Stomach (tissue), 9 donors: ENCODE results near the gene FNDC1. TPM values are rescaled to one million over a fixed set of nuclear protein-coding genes. Genes with fewer than 3 reads are reported as not detected.
"Not testable (repeated sequence)": the region's sequence is repeated elsewhere in the genome, so short reads cannot be mapped to it uniquely, and the experiment has no call there.

Experiments used
- DNase-seq, 2 donors: peaks; one replicate each; pipeline versions ENCODE4 v3.0.0 to v3.0.0-alpha.2; 2013 to 2019
- H3K27ac ChIP-seq, 5 donors: fragments of 200-600 bp in 4 of 5; sonication (generic) in 4 of 5; one replicate each; pipeline ENCODE4 v1.5.1; 2013 to 2019; ENCODE audit warnings: mild to moderate bottlenecking in 1 of 5, moderate library complexity in 1 of 5
- H3K27me3 ChIP-seq, 3 donors: fragments of 200-600 bp; sonication (generic); one replicate each; pipeline ENCODE4 v1.5.1; 2017 to 2019; ENCODE audit warnings: mixed run types in 1 of 3
- H3K36me3 ChIP-seq, 4 donors: fragments of 200-600 bp; sonication (generic); 1 replicate in 3 of 4; 2 replicates in 1 of 4; pipeline ENCODE4 v1.5.1; 2016 to 2019
- H3K4me1 ChIP-seq, 4 donors: fragments of 200-600 bp; sonication (generic); one replicate each; pipeline ENCODE4 v1.5.1; 2016 to 2019
- H3K4me3 ChIP-seq, 4 donors: fragments of 200-600 bp; sonication (generic) in 3 of 4; one replicate each; pipeline ENCODE4 v1.5.1; 2016 to 2019; ENCODE audit warnings: mild to moderate bottlenecking in 1 of 4
- H3K9me3 ChIP-seq, 4 donors: fragments of 200-600 bp; sonication (generic); one replicate each; pipeline ENCODE4 v1.5.1; 2016 to 2019
- CTCF ChIP-seq, 7 experiments: fragments of 450-650 bp in 4 of 7; fragments of 200-600 bp in 3 of 7; sonication (generic) in 3 of 7; IDR thresholded peaks; one replicate each; pipeline ENCODE4 v1.5.1; 2016 to 2019; ENCODE audit warnings: antibody characterized with exemption in 7 of 7, control low read depth in 2 of 7, mild to moderate bottlenecking in 1 of 7
- EP300 ChIP-seq: sonication (generic); formaldehyde crosslinking; IDR thresholded peaks from one replicate; pipeline ENCODE4 v1.6.1; 2017; ENCODE audit warnings: antibody characterized with exemption
- POLR2A ChIP-seq, 4 donors: fragments of 450-650 bp; IDR thresholded peaks; one replicate each; pipeline ENCODE4 v1.6.1; 2016; ENCODE audit warnings: antibody characterized with exemption in 4 of 4, control low read depth in 2 of 4, mild to moderate bottlenecking in 1 of 4, moderate library complexity in 1 of 4
- POLR2AphosphoS5 ChIP-seq, 3 donors: sonication (generic); formaldehyde crosslinking; IDR thresholded peaks; one replicate each; pipeline ENCODE4 v1.6.1; 2016; ENCODE audit warnings: antibody characterized with exemption in 3 of 3
- WGBS, 5 donors: extraction: QIAGEN DNeasy Blood & Tissue Kit in 3 of 5; methylation state at CpG; one replicate each; pipeline versions ENCODE4 v1.1.5 to v1.1.7; 2013 to 2018; 5-methylcytosine and 5-hydroxymethylcytosine counted together
- intact Hi-C: fragments of 100-400 bp; cut with DNase I; formaldehyde crosslinking; loops from one replicate; pipeline ENCODE4 v1.15.1; 2023; ENCODE audit warnings: low total_unique reads
- polyA plus RNA-seq, 3 donors: library from polyadenylated mRNA; stranded (reverse); fragments of 200-250 nt; gene quantifications; one replicate each; pipeline ENCODE4 v1.2.3, GENCODE V29; 2013
- total RNA-seq, 5 donors: library from RNA; depleted of rRNA; stranded (reverse); fragments of >200 nt; gene quantifications; one replicate each; pipeline versions ENCODE4 v1.1.0 to v1.2.3, GENCODE V29; 2014 to 2016
- donor health status: healthy with polysubstance abuse.
- donor health status: Bipolar disorder and iron deficiency.
- donor health status: healthy.

Gene FNDC1
- total and polyA plus RNA-seq, 8 donors, result 0.06 to 11.0 (median 0.43) TPM; not detected in 3

DNA sequence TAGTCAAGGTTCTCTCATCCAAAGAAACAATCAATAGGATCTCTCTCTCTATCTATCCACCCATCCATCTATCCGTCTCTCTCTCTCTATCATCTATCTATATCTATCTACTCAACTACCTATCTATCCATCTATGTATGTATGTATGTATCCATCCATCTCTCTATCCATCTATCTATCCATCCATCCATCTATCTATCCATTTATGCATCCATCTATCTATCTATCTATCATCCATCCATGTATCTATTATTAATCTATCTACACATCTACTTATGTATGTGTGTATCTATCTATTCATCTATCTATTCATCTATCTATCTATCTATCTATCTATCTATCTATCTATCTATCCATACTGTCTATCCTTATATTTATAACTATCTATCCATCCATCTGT lies 99.3 kb downstream of the FNDC1 start:
- no peaks in the 10 kb centered on the region for H3K9me3 ChIP-seq
- no peak for DNase-seq
- no peak overlapping the region for H3K27ac ChIP-seq
- no peak overlapping the region for H3K4me3 ChIP-seq
- TF ChIP-seq POLR2A (IDR thresholded peaks at IDR 0.05), result no peak
- TF ChIP-seq CTCF (IDR thresholded peaks at IDR 0.05), result no peak
- no peak for TF ChIP-seq POLR2AphosphoS5 (IDR thresholded peaks at IDR 0.05)
- TF ChIP-seq EP300, result no peak
- H3K4me1 ChIP-seq, result no peaks in the 10 kb centered on the region
- H3K36me3 ChIP-seq, result no peaks in the 10 kb centered on the region
- intact Hi-C loops, result no loop called here
- WGBS, 5 donors, result 85 to 94% (median 89%) methylated on average over 1 of the region's 1 CpG
- no peaks in the 10 kb centered on the region for H3K27me3 ChIP-seq

- Histone ChIP-seq H3K4me3 (no peak overlapping the region), H3K27me3 (no peaks in the 10 kb centered on the region), H3K36me3 (no peaks in the 10 kb centered on the region), H3K9me3 (no peaks in the 10 kb centered on the region), H3K27ac (no peak overlapping the region), H3K4me1 (no peaks in the 10 kb centered on the region)
- no peak for TF ChIP-seq EP300
- no peak for TF ChIP-seq POLR2AphosphoS5 (IDR thresholded peaks at IDR 0.05)
- no peak for TF ChIP-seq POLR2A (IDR thresholded peaks at IDR 0.05)
- TF ChIP-seq CTCF (IDR thresholded peaks at IDR 0.05), result no peak
- intact Hi-C loops, result no loop called here
- DNase-seq, result no peak
- 77 to 90% (median 81%) methylated on average over 10 of the region's 10 CpGs for WGBS, 5 donors
Measured at GRCh38 chr6:159271257-159271656, 102.1 kb downstream of the FNDC1 start.

DNA sequence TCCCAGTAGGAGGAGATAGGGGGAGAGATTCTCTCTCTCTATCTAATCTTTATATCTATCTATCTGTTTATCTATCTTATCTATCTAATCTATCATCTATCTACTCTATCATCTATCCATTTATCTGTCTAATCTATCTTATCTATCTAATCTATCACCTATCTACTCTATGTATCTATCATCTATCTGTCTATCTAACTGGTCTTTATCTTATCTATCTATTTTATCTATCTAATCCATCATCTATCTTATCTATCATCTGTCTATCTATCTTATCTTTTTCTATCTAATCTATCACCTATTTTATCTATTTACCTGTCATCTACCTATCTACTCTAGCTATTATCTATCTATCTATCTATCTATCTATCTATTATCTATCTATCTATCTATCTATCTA lies 109.4 kb downstream of the FNDC1 start:
- no peaks in the 10 kb centered on the region for H3K27me3 ChIP-seq
- DNase-seq, result no peak
- no peak overlapping the region for H3K27ac ChIP-seq
- H3K36me3 ChIP-seq, result no peaks in the 10 kb centered on the region
- peaks cover 0 to 6% (median 3%) of the 10 kb centered on the region in 4 donors for H3K4me1 ChIP-seq
- no peaks in the 10 kb centered on the region for H3K9me3 ChIP-seq
- no peak for TF ChIP-seq EP300
- no peak for TF ChIP-seq POLR2A (IDR thresholded peaks at IDR 0.05)
- no peak for TF ChIP-seq POLR2AphosphoS5 (IDR thresholded peaks at IDR 0.05)
- TF ChIP-seq CTCF (IDR thresholded peaks at IDR 0.05), result no peak
- no peak overlapping the region for H3K4me3 ChIP-seq
- intact Hi-C loops, result no loop called here

GRCh38 chr6:159279790-159280277 lies 110.6 kb downstream of the FNDC1 start:
- Histone ChIP-seq H3K4me1 (peaks cover 0 to 6% (median 3%) of the 10 kb centered on the region in 4 donors), H3K4me3 (no peak overlapping the region), H3K27me3 (no peaks in the 10 kb centered on the region), H3K27ac (no peak overlapping the region), H3K36me3 (no peaks in the 10 kb centered on the region), H3K9me3 (no peaks in the 10 kb centered on the region)
- WGBS, 5 donors, result 24 to 51% (median 35%) methylated on average over 10 of the region's 10 CpGs
- intact Hi-C loops, result no loop called here
- peak; percentile 47 to 69 for DNase-seq
- TF ChIP-seq POLR2AphosphoS5 (IDR thresholded peaks at IDR 0.05) (peak in 1 of 3 donors; percentile 55), POLR2A (IDR thresholded peaks at IDR 0.05) (no peak)

DNA sequence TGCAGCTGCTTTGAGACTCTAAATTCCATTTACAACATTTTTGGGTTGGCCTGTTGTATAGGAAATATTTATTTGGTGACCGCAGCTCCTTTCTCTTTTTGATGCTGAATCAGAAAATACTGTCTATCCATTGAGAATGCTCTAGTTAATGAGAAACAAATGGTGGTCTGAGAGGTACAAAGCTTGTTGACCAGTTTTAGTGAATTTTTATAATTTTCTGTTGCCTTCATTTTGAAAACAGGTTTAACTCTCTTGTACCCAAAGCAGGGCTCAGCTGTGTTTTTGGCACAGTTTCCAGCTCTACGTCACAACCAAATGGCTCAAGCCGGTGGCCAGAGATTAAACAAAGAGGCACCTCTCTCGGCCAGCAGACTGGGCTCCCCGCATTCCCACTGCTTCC lies 113.2 kb downstream of the FNDC1 start:
- Histone ChIP-seq H3K4me1 (peaks cover 0 to 6% (median 3%) of the 10 kb centered on the region in 4 donors), H3K4me3 (no peak overlapping the region), H3K9me3 (peaks cover 0 to 8% (median 4%) of the 10 kb centered on the region in 4 donors), H3K27ac (no peak overlapping the region), H3K36me3 (no peaks in the 10 kb centered on the region), H3K27me3 (no peaks in the 10 kb centered on the region)
- DNase-seq, result no peak
- TF ChIP-seq CTCF (IDR thresholded peaks at IDR 0.05), result no peak
- no peak for TF ChIP-seq POLR2AphosphoS5 (IDR thresholded peaks at IDR 0.05)
- no peak for TF ChIP-seq POLR2A (IDR thresholded peaks at IDR 0.05)
- TF ChIP-seq EP300, result no peak
- WGBS, 5 donors, result 30 to 61% (median 42%) methylated on average over 5 of the region's 5 CpGs
- intact Hi-C loops, result no loop called here

- H3K9me3 ChIP-seq, H3K36me3 ChIP-seq, H3K27me3 ChIP-seq, intact Hi-C loops, H3K4me1 ChIP-seq, H3K4me3 ChIP-seq, DNase-seq, H3K27ac ChIP-seq: not testable (repeated sequence)
Measured at GRCh38 chr6:159284661-159285060, 115.5 kb downstream of the FNDC1 start.
